Measurements from ENCODE around the gene SLC38A11. TPM values are rescaled to one million over a fixed set of nuclear protein-coding genes. Genes with fewer than 3 reads are reported as not detected.

The SLC38A11 gene
- total and polyA plus RNA-seq, 2 of the 13 experiments (the other 11 are each of a cell fraction or from before 2014, with no cell fraction given), result 14.0 to 14.3 TPM

DNA sequence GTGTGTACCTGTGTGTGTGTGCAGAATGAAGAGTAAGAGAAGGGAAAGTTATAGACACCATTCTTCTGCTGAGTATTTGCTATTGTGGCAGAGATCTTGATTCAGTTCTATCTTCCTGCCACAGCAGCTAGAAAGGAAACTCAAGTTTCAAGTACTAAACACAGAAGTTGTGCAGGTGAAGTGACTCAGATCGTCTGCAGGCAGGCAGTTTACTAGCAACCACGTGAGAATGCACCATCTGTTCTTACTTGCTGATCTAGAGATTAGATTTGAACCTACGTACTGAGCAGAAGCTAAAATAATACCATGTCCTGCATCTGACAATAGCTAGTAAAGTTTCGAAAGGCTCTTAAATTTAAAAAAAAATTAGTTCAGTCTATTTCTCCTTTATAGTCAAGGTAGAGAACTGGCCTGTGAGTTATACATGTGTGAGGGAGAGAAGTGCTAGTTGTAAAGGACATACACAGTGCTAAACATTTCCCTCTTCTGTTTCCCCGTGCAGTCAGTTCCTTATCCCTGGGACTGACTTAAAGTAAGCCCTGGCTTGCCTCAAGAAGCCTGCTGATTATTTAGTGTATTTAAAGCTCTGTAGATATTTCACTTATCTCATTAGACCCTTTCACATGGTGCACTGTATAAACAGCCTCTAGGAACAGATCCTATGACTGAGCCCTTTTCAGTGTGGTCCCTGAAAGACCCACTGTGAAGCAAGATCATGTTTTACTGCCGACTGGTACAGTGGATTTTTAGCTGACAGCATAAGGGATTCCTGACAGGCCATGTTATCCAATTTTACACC lies 45.0 kb downstream of the SLC38A11 start (continued):
- TF ChIP-seq, protein P1, sequence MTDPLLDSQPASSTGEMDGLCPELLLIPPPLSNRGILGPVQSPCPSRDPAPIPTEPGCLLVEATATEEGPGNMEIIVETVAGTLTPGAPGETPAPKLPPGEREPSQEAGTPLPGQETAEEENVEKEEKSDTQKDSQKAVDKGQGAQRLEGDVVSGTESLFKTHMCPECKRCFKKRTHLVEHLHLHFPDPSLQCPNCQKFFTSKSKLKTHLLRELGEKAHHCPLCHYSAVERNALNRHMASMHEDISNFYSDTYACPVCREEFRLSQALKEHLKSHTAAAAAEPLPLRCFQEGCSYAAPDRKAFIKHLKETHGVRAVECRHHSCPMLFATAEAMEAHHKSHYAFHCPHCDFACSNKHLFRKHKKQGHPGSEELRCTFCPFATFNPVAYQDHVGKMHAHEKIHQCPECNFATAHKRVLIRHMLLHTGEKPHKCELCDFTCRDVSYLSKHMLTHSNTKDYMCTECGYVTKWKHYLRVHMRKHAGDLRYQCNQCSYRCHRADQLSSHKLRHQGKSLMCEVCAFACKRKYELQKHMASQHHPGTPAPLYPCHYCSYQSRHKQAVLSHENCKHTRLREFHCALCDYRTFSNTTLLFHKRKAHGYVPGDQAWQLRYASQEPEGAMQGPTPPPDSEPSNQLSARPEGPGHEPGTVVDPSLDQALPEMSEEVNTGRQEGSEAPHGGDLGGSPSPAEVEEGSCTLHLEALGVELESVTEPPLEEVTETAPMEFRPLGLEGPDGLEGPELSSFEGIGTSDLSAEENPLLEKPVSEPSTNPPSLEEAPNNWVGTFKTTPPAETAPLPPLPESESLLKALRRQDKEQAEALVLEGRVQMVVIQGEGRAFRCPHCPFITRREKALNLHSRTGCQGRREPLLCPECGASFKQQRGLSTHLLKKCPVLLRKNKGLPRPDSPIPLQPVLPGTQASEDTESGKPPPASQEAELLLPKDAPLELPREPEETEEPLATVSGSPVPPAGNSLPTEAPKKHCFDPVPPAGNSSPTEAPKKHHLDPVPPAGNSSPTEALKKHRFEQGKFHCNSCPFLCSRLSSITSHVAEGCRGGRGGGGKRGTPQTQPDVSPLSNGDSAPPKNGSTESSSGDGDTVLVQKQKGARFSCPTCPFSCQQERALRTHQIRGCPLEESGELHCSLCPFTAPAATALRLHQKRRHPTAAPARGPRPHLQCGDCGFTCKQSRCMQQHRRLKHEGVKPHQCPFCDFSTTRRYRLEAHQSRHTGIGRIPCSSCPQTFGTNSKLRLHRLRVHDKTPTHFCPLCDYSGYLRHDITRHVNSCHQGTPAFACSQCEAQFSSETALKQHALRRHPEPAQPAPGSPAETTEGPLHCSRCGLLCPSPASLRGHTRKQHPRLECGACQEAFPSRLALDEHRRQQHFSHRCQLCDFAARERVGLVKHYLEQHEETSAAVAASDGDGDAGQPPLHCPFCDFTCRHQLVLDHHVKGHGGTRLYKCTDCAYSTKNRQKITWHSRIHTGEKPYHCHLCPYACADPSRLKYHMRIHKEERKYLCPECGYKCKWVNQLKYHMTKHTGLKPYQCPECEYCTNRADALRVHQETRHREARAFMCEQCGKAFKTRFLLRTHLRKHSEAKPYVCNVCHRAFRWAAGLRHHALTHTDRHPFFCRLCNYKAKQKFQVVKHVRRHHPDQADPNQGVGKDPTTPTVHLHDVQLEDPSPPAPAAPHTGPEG (CRISPR knock-in tag; IDR thresholded peaks at IDR 0.05), result no peak
- TF ChIP-seq ZNF431 (CRISPR knock-in tag; IDR thresholded peaks at IDR 0.05; ENCODE audit: borderline replicate concordance, low read depth), result no peak
- TF ChIP-seq, protein P2, sequence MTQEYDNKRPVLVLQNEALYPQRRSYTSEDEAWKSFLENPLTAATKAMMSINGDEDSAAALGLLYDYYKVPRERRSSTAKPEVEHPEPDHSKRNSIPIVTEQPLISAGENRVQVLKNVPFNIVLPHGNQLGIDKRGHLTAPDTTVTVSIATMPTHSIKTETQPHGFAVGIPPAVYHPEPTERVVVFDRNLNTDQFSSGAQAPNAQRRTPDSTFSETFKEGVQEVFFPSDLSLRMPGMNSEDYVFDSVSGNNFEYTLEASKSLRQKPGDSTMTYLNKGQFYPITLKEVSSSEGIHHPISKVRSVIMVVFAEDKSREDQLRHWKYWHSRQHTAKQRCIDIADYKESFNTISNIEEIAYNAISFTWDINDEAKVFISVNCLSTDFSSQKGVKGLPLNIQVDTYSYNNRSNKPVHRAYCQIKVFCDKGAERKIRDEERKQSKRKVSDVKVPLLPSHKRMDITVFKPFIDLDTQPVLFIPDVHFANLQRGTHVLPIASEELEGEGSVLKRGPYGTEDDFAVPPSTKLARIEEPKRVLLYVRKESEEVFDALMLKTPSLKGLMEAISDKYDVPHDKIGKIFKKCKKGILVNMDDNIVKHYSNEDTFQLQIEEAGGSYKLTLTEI (CRISPR knock-in tag; conservative IDR thresholded peaks at IDR 0.05), result no peak
- TF ChIP-seq, protein P3, sequence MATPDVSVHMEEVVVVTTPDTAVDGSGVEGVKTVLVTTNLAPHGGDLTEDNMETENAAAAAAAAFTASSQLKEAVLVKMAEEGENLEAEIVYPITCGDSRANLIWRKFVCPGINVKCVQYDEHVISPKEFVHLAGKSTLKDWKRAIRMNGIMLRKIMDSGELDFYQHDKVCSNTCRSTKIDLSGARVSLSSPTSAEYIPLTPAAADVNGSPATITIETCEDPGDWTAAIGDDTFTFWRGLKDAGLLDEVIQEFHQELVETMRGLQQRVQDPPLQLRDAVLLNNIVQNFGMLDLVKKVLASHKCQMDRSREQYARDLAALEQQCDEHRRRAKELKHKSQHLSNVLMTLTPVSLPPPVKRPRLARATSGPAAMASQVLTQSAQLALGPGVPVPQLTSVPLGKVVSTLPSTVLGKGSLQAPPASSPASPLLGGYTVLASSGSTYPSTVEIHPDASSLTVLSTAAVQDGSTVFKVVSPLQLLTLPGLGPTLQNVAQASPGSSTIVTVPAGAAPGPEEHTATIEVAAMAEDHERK (CRISPR knock-in tag; IDR thresholded peaks at IDR 0.05; ENCODE audit: low read depth), result no peak
- TF ChIP-seq, protein P4, sequence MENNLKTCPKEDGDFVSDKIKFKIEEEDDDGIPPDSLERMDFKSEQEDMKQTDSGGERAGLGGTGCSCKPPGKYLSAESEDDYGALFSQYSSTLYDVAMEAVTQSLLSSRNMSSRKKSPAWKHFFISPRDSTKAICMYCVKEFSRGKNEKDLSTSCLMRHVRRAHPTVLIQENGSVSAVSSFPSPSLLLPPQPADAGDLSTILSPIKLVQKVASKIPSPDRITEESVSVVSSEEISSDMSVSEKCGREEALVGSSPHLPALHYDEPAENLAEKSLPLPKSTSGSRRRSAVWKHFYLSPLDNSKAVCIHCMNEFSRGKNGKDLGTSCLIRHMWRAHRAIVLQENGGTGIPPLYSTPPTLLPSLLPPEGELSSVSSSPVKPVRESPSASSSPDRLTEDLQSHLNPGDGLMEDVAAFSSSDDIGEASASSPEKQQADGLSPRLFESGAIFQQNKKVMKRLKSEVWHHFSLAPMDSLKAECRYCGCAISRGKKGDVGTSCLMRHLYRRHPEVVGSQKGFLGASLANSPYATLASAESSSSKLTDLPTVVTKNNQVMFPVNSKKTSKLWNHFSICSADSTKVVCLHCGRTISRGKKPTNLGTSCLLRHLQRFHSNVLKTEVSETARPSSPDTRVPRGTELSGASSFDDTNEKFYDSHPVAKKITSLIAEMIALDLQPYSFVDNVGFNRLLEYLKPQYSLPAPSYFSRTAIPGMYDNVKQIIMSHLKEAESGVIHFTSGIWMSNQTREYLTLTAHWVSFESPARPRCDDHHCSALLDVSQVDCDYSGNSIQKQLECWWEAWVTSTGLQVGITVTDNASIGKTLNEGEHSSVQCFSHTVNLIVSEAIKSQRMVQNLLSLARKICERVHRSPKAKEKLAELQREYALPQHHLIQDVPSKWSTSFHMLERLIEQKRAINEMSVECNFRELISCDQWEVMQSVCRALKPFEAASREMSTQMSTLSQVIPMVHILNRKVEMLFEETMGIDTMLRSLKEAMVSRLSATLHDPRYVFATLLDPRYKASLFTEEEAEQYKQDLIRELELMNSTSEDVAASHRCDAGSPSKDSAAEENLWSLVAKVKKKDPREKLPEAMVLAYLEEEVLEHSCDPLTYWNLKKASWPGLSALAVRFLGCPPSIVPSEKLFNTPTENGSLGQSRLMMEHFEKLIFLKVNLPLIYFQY (CRISPR knock-in tag; IDR thresholded peaks at IDR 0.05; ENCODE audit: borderline replicate concordance), result no peak
- peak; percentile 52 for TF ChIP-seq CEBPG (CRISPR knock-in tag; IDR thresholded peaks at IDR 0.05)
- no peak for TF ChIP-seq ZNF737 (CRISPR knock-in tag; IDR thresholded peaks at IDR 0.05; ENCODE audit: borderline replicate concordance)
- TF ChIP-seq HCFC1 (IDR thresholded peaks at IDR 0.05; ENCODE audit: low read depth, low read length), result no peak
- TF ChIP-seq JUND (CRISPR knock-in tag; IDR thresholded peaks at IDR 0.05), result no peak
- TF ChIP-seq, protein P5, sequence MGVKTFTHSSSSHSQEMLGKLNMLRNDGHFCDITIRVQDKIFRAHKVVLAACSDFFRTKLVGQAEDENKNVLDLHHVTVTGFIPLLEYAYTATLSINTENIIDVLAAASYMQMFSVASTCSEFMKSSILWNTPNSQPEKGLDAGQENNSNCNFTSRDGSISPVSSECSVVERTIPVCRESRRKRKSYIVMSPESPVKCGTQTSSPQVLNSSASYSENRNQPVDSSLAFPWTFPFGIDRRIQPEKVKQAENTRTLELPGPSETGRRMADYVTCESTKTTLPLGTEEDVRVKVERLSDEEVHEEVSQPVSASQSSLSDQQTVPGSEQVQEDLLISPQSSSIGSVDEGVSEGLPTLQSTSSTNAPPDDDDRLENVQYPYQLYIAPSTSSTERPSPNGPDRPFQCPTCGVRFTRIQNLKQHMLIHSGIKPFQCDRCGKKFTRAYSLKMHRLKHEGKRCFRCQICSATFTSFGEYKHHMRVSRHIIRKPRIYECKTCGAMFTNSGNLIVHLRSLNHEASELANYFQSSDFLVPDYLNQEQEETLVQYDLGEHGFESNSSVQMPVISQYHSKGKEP (CRISPR knock-in tag; IDR thresholded peaks at IDR 0.05), result no peak
- no peak for TF ChIP-seq SMYD3 (CRISPR knock-in tag; IDR thresholded peaks at IDR 0.05)
- TF ChIP-seq ZNF839 (CRISPR knock-in tag; IDR thresholded peaks at IDR 0.05; ENCODE audit: borderline replicate concordance), result no peak
- no peak for TF ChIP-seq SRF (IDR thresholded peaks at IDR 0.05; ENCODE audit: low read depth, low read length)

Measured in HepG2 (cell line).